Esophagus squamous epithelium (tissue), 5 donors: ENCODE data around the gene GALNT16. TPM values are rescaled to one million over a fixed set of nuclear protein-coding genes. Genes with fewer than 3 reads are reported as not detected.
A peak's percentile ranks its signal among the peaks of the same experiment; 100 is the strongest.

ENCODE experiments used
- DNase-seq: peaks from one replicate; lab custom pipeline; 2025; lab: John Stamatoyannopoulos, UW
- H3K27ac ChIP-seq, 4 donors: fragments of 200-600 bp; sonication (generic); one replicate each; pipeline ENCODE4 v1.5.1; 2016 to 2019; ENCODE audit warnings: mild to moderate bottlenecking in 1 of 4
- H3K27me3 ChIP-seq, 4 donors: fragments of 200-600 bp; sonication (generic); 1 replicate in 3 of 4; 2 replicates in 1 of 4; pipeline versions ENCODE4 v1.5.1 to v1.6.0; 2017 to 2021; ENCODE audit warnings: antibody characterized with exemption in 1 of 4
- H3K36me3 ChIP-seq, 3 donors: fragments of 200-600 bp; sonication (generic); one replicate each; pipeline ENCODE4 v1.5.1; 2016 to 2019
- H3K4me1 ChIP-seq, 3 donors: fragments of 200-600 bp; sonication (generic); one replicate each; pipeline ENCODE4 v1.5.1; 2017 to 2019
- H3K4me3 ChIP-seq, 4 donors: fragments of 200-600 bp; sonication (generic); 1 replicate in 3 of 4; 2 replicates in 1 of 4; pipeline ENCODE4 v1.5.1; 2016 to 2019; ENCODE audit warnings: mild to moderate bottlenecking in 2 of 4, moderate library complexity in 1 of 4
- H3K9me3 ChIP-seq, 3 donors: fragments of 200-600 bp; sonication (generic); one replicate each; pipeline ENCODE4 v1.5.1; 2016 to 2019
- POLR2A ChIP-seq, 4 donors: fragments of 450-650 bp; IDR thresholded peaks; one replicate each; pipeline ENCODE4 v1.6.1; 2017; ENCODE audit warnings: antibody characterized with exemption in 4 of 4, mild to moderate bottlenecking in 4 of 4, moderate library complexity in 3 of 4
- WGBS, 2 donors: methylation state at CpG; one replicate each; pipeline ENCODE4 v1.1.5; 2018; 5-methylcytosine and 5-hydroxymethylcytosine counted together
- intact Hi-C: fragments of 100-400 bp; cut with DNase I; formaldehyde crosslinking; loops from one replicate; pipeline ENCODE4 v1.15.0; 2022
- total RNA-seq, 4 donors: library from RNA; depleted of rRNA; stranded (reverse); fragments of >200 nt; gene quantifications; one replicate each; pipeline ENCODE4 v1.1.0, GENCODE V29; 2016
- TF ChIP-seq, protein P1 (sequence below), 6 experiments: fragments of 450-650 bp in 4 of 6; fragments of 200-600 bp in 2 of 6; sonication (generic) in 2 of 6; IDR thresholded peaks; one replicate each; pipeline ENCODE4 v1.5.1; 2016 to 2019; ENCODE audit warnings: antibody characterized with exemption in 6 of 6, mild to moderate bottlenecking in 4 of 6, moderate library complexity in 4 of 6
- donor health status: DM: yes; HTN: yes; CAD: no.

GALNT16 gene
- total RNA-seq, 4 donors from 2014 or later: 0.11 to 2.7 (median 1.3) TPM

- WGBS, 2 donors: 55 to 63% methylated on average over 6 to 9 of the region's 9 CpGs
- intact Hi-C loops: no loop called here
- no peak for TF ChIP-seq POLR2A (IDR thresholded peaks at IDR 0.05)
- TF ChIP-seq, protein P1, sequence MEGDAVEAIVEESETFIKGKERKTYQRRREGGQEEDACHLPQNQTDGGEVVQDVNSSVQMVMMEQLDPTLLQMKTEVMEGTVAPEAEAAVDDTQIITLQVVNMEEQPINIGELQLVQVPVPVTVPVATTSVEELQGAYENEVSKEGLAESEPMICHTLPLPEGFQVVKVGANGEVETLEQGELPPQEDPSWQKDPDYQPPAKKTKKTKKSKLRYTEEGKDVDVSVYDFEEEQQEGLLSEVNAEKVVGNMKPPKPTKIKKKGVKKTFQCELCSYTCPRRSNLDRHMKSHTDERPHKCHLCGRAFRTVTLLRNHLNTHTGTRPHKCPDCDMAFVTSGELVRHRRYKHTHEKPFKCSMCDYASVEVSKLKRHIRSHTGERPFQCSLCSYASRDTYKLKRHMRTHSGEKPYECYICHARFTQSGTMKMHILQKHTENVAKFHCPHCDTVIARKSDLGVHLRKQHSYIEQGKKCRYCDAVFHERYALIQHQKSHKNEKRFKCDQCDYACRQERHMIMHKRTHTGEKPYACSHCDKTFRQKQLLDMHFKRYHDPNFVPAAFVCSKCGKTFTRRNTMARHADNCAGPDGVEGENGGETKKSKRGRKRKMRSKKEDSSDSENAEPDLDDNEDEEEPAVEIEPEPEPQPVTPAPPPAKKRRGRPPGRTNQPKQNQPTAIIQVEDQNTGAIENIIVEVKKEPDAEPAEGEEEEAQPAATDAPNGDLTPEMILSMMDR (IDR thresholded peaks at IDR 0.05): peak in 2 of 6 experiments; percentile 11 to 19
- no peaks in the 10 kb centered on the region for H3K9me3 ChIP-seq
- H3K27me3 ChIP-seq: peaks cover 0 to 6% (median 0%) of the 10 kb centered on the region in 4 donors
- no peak for DNase-seq
- H3K4me3 ChIP-seq: no peak overlapping the region
- H3K27ac ChIP-seq: no peak overlapping the region
- no peaks in the 10 kb centered on the region for H3K36me3 ChIP-seq
- peaks cover 0 to under 1% (median 0%) of the 10 kb centered on the region in 3 donors for H3K4me1 ChIP-seq
Measured at GRCh38 chr14:69363055-69363454, 103.1 kb downstream of the GALNT16 start.

DNA sequence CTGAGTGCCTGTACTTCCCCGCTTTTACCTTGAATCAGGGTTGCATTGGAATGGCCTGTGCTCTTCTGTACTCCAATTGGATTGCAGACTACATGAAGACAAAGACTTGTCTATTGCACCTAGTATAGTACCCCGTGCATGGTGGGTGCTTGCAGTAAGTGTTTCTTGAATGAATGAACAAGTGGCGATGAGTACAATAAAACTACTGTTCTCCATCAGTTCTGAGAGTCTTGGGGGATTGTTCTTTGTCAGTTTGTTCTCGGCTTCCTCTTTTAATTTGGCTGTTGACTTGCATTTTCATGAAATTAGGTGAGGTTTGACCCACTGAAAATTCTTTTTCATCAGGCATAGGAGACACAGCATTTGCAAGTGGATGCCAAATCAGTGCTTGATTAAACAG is 104.0 kb downstream of the GALNT16 start:
- H3K27me3 ChIP-seq: peaks cover 0 to 6% (median 0%) of the 10 kb centered on the region in 4 donors
- no peaks in the 10 kb centered on the region for H3K36me3 ChIP-seq
- no peak overlapping the region for H3K27ac ChIP-seq
- 84 to 95% methylated on average over 4 of the region's 4 CpGs for WGBS, 2 donors
- TF ChIP-seq, protein P1 (IDR thresholded peaks at IDR 0.05): no peak
- no peak for TF ChIP-seq POLR2A (IDR thresholded peaks at IDR 0.05)
- H3K9me3 ChIP-seq: no peaks in the 10 kb centered on the region
- intact Hi-C loops: no loop called here
- DNase-seq: no peak
- H3K4me1 ChIP-seq: no peaks in the 10 kb centered on the region
- H3K4me3 ChIP-seq: no peak overlapping the region

DNA sequence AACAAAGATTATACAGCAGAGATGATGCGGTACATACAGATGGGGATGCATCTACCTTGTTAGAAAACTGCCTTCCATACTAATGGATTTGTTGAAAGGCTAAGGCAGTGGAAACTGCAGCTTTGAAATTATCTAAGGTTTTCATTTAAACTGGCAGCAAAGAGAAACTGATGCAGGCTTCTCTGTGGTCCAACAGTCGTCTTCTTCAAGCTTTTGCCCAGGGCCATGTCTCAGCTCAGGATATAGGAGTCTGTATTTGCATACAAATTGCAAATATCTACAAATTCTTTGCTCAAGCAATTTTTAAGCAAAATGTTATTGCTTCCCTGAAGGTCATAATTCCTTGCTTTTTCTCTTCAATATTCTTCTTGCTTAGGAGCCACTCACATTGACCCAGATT is 104.4 kb downstream of the GALNT16 start:
- Histone ChIP-seq H3K4me3 (no peak overlapping the region), H3K9me3 (no peaks in the 10 kb centered on the region), H3K4me1 (no peaks in the 10 kb centered on the region), H3K36me3 (no peaks in the 10 kb centered on the region), H3K27ac (no peak overlapping the region), H3K27me3 (peaks cover 0 to 6% (median 0%) of the 10 kb centered on the region in 4 donors)
- 71% methylated on average over 2 of the region's 2 CpGs for WGBS, 2 donors
- DNase-seq: no peak
- TF ChIP-seq, protein P1 (IDR thresholded peaks at IDR 0.05): no peak
- TF ChIP-seq POLR2A (IDR thresholded peaks at IDR 0.05): no peak
- intact Hi-C loops: no loop called here

- WGBS, 2 donors: 66 to 67% methylated on average over 3 of the region's 3 CpGs
- H3K27ac ChIP-seq: no peak overlapping the region
- H3K4me1 ChIP-seq: no peaks in the 10 kb centered on the region
- no peak overlapping the region for H3K4me3 ChIP-seq
- TF ChIP-seq, protein P1 (IDR thresholded peaks at IDR 0.05): no peak
- no peak for TF ChIP-seq POLR2A (IDR thresholded peaks at IDR 0.05)
- H3K9me3 ChIP-seq: no peaks in the 10 kb centered on the region
- DNase-seq: no peak
- intact Hi-C loops: no loop called here
- no peaks in the 10 kb centered on the region for H3K36me3 ChIP-seq
- H3K27me3 ChIP-seq: peaks cover 0 to 6% (median 0%) of the 10 kb centered on the region in 4 donors
Measured at GRCh38 chr14:69366069-69366468, 106.1 kb downstream of the GALNT16 start.

DNA sequence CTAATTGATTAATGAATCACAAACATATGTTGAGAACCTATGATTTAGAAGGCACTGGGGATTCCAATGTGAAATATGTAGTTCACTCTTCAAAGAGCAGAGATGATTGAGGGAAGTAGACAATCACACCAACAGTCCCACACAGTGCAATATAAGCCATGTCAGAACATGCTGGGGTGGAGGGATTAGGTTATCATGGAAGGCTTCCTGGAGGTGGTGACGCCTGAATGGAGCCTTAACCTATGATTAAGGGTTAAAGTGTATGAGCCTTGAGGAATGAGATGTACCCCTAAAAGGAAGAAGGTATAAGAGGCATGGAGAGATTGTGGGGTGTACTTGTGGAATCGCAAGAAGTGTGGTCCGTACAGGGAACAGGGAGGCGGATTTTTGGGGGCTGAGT is 106.8 kb downstream of the GALNT16 start:
- Histone ChIP-seq H3K27me3 (peaks cover 0 to 6% (median 0%) of the 10 kb centered on the region in 4 donors), H3K4me1 (no peaks in the 10 kb centered on the region), H3K36me3 (no peaks in the 10 kb centered on the region), H3K27ac (no peak overlapping the region), H3K4me3 (no peak overlapping the region), H3K9me3 (no peaks in the 10 kb centered on the region)
- 90 to 93% methylated on average over 4 of the region's 4 CpGs for WGBS, 2 donors
- no peak for DNase-seq
- no peak for TF ChIP-seq POLR2A (IDR thresholded peaks at IDR 0.05)
- TF ChIP-seq, protein P1 (IDR thresholded peaks at IDR 0.05): no peak
- intact Hi-C loops: no loop called here
